Left ventricle myocardium inferior (tissue), 1 donor: Measurements from ENCODE around the gene CEMIP2. TPM values are rescaled to one million over a fixed set of nuclear protein-coding genes. Genes with fewer than 3 reads are reported as not detected.

ENCODE experiments used
- DNase-seq: peaks from one replicate; pipeline ENCODE4 v3.0.0-alpha.2; 2020
- H3K27ac ChIP-seq: fragments of 200-600 bp; replicated peaks from 2 replicates; pipeline ENCODE4 v1.8.0; 2021
- H3K27me3 ChIP-seq: fragments of 200-600 bp; 2 replicates; pipeline ENCODE4 v1.8.0; 2021; ENCODE audit warnings: low read depth
- H3K36me3 ChIP-seq: fragments of 200-600 bp; 2 replicates; pipeline ENCODE4 v1.8.0; 2021
- H3K4me1 ChIP-seq: fragments of 200-600 bp; 2 replicates; pipeline ENCODE4 v1.8.0; 2021
- H3K4me3 ChIP-seq: fragments of 200-600 bp; 2 replicates; pipeline ENCODE4 v1.8.0; 2021; ENCODE audit warnings: mild to moderate bottlenecking, moderate library complexity
- H3K9me3 ChIP-seq: fragments of 200-600 bp; replicated peaks from 2 replicates; pipeline ENCODE4 v1.8.0; 2021
- CTCF ChIP-seq: fragments of 200-600 bp; IDR thresholded peaks from 2 replicates; pipeline ENCODE4 v1.8.0; 2021; ENCODE audit warnings: antibody characterized with exemption, mild to moderate bottlenecking, borderline replicate concordance
- intact Hi-C: fragments of 100-400 bp; cut with micrococcal nuclease; formaldehyde crosslinking; loops from one replicate; pipeline ENCODE4 v1.11.0; 2022
- total RNA-seq: library from RNA; stranded (reverse); fragmentation: NEBNext Ultra II Directional; extraction: Animal tissue kit (Norgen Biotek cat#: 25700); gene quantifications from one replicate; pipeline ENCODE4 v1.2.1, GENCODE V29; 2021
- donor health status: DM: no; HTN: yes; CAD: no; lungs with severe emphysema.

CEMIP2 gene
- total RNA-seq, 1 donor from 2014 or later, result 11.7 TPM

- Histone ChIP-seq H3K9me3 (no peaks in the 10 kb centered on the region), H3K27ac (no peak overlapping the region), H3K4me1 (peaks cover under 1% of the 10 kb centered on the region), H3K4me3 (no peak overlapping the region), H3K36me3 (peaks cover 12% of the 10 kb centered on the region), H3K27me3 (no peaks in the 10 kb centered on the region)
- TF ChIP-seq CTCF, result no peak
- no peak for DNase-seq
- intact Hi-C loops, result loop anchor here (5.0 kb wide), 1 partner anchor 320 kb away; no protein-coding TSS in a partner anchor
These were observed 25.6 kb downstream of the CEMIP2 start for GRCh38 chr9:71742703-71743102.

GRCh38 chr9:71741926-71742648 is 26.2 kb downstream of the CEMIP2 start:
- intact Hi-C loops, result loop anchor here (5.0 kb wide), 1 partner anchor 320 kb away; no protein-coding TSS in a partner anchor

GRCh38 chr9:71740199-71740598 is 28.1 kb downstream of the CEMIP2 start:
- no peak overlapping the region for H3K4me3 ChIP-seq
- no peaks in the 10 kb centered on the region for H3K9me3 ChIP-seq
- intact Hi-C loops, result loop anchor here (5.0 kb wide), 1 partner anchor 318 kb away; no protein-coding TSS in a partner anchor
- TF ChIP-seq CTCF, result no peak
- no peak for DNase-seq
- H3K4me1 ChIP-seq, result no peaks in the 10 kb centered on the region
- H3K27ac ChIP-seq, result no peak overlapping the region
- H3K36me3 ChIP-seq, result peaks cover 19% of the 10 kb centered on the region
- H3K27me3 ChIP-seq, result no peaks in the 10 kb centered on the region

More at GRCh38 chr9:71741926-71742648, 26.2 kb downstream of the CEMIP2 start:
- no peak for DNase-seq
- no peak for TF ChIP-seq CTCF
- Histone ChIP-seq H3K9me3 (no peaks in the 10 kb centered on the region), H3K4me1 (no peaks in the 10 kb centered on the region), H3K4me3 (no peak overlapping the region), H3K27me3 (no peaks in the 10 kb centered on the region), H3K36me3 (peaks cover 9% of the 10 kb centered on the region), H3K27ac (no peak overlapping the region)

GRCh38 chr9:71737455-71737854 is 30.9 kb downstream of the CEMIP2 start:
- Histone ChIP-seq H3K36me3 (peaks cover 22% of the 10 kb centered on the region), H3K4me3 (no peak overlapping the region), H3K27ac (no peak overlapping the region), H3K4me1 (no peaks in the 10 kb centered on the region), H3K9me3 (no peaks in the 10 kb centered on the region), H3K27me3 (no peaks in the 10 kb centered on the region)
- no peak for DNase-seq
- intact Hi-C loops, result no loop called here
- no peak for TF ChIP-seq CTCF

GRCh38 chr9:71736236-71736635 is 32.1 kb downstream of the CEMIP2 start:
- intact Hi-C loops, result no loop called here
- Histone ChIP-seq H3K4me3 (no peak overlapping the region), H3K27ac (no peak overlapping the region), H3K27me3 (no peaks in the 10 kb centered on the region), H3K36me3 (peaks cover 31% of the 10 kb centered on the region), H3K9me3 (no peaks in the 10 kb centered on the region), H3K4me1 (no peaks in the 10 kb centered on the region)
- no peak for TF ChIP-seq CTCF
- DNase-seq, result no peak
